Esophagus (tissue), 2 donors: ENCODE measurements around the gene AMIGO3. TPM values are rescaled to one million over a fixed set of nuclear protein-coding genes. Genes with fewer than 3 reads are reported as not detected.
"Not testable (repeated sequence)": the region's sequence is repeated elsewhere in the genome, so short reads cannot be mapped to it uniquely, and the experiment has no call there.

Source experiments
- H3K27ac ChIP-seq, 2 donors: one replicate each; pipeline ENCODE4 v1.5.1; 2013; ENCODE audit warnings: low read depth in 2 of 2, mild to moderate bottlenecking in 2 of 2, inconsistent platforms in 1 of 2, low read length in 1 of 2, moderate library complexity in 1 of 2
- H3K27me3 ChIP-seq, 2 donors: one replicate each; pipeline ENCODE4 v1.6.1; 2013; ENCODE audit warnings: low read length in 2 of 2, control low read depth in 1 of 2, mild to moderate bottlenecking in 1 of 2; ENCODE audit not compliant: insufficient read depth in 2 of 2, control insufficient read depth in 1 of 2
- H3K36me3 ChIP-seq, 2 donors: one replicate each; pipeline ENCODE4 v1.6.1; 2013; ENCODE audit warnings: low read length in 1 of 2; ENCODE audit not compliant: control insufficient read depth in 2 of 2, insufficient read depth in 2 of 2
- H3K4me1 ChIP-seq, 2 donors: one replicate each; pipeline ENCODE4 v1.6.1; 2013; ENCODE audit warnings: low read length in 1 of 2; ENCODE audit not compliant: control insufficient read depth in 2 of 2, insufficient read depth in 2 of 2
- H3K4me3 ChIP-seq, 2 donors: one replicate each; pipeline ENCODE4 v1.5.1; 2013; ENCODE audit warnings: low read length in 2 of 2, mild to moderate bottlenecking in 2 of 2, low read depth in 1 of 2, moderate library complexity in 1 of 2
- H3K9me3 ChIP-seq, 2 donors: one replicate each; pipeline ENCODE4 v1.6.1; 2013; ENCODE audit warnings: mild to moderate bottlenecking in 2 of 2, low read depth in 1 of 2, low read length in 1 of 2, moderate library complexity in 1 of 2; ENCODE audit not compliant: control insufficient read depth in 2 of 2, insufficient read depth in 1 of 2
- WGBS, 2 donors: extraction: QIAGEN DNeasy Blood & Tissue Kit; methylation state at CpG; one replicate each; pipeline ENCODE4 v1.1.7; 2013; 5-methylcytosine and 5-hydroxymethylcytosine counted together
- polyA plus RNA-seq, 2 donors: library from polyadenylated mRNA; stranded (reverse); fragments of 200-250 nt; gene quantifications; one replicate each; pipeline ENCODE4 v1.2.3, GENCODE V29; 2013
- donor health status: healthy with polysubstance abuse.
- donor health status: Bipolar disorder and iron deficiency.

Gene AMIGO3
- polyA plus RNA-seq, 2 donors = 1.00 to 1.4 TPM

- Histone ChIP-seq H3K4me3 (no peak overlapping the region), H3K9me3 (no peaks in the 10 kb centered on the region), H3K36me3 (peaks cover 11 to 52% of the 10 kb centered on the region in 2 donors), H3K4me1 (no peaks in the 10 kb centered on the region), H3K27ac (no peak overlapping the region), H3K27me3 (no peaks in the 10 kb centered on the region)
- 91 to 93% methylated on average over 7 of the region's 7 CpGs for WGBS, 2 donors
Observed at GRCh38 chr3:49703956-49704355, 15.5 kb downstream of the AMIGO3 start.

GRCh38 chr3:49703443-49703927, 16.0 kb downstream of the AMIGO3 start:
- 43 to 53% methylated on average over 14 of the region's 14 CpGs for WGBS, 2 donors
- Histone ChIP-seq H3K36me3 (peaks cover 11 to 52% of the 10 kb centered on the region in 2 donors), H3K9me3 (no peaks in the 10 kb centered on the region)

GRCh38 chr3:49702672-49703071, 16.8 kb downstream of the AMIGO3 start:
- Histone ChIP-seq H3K4me1 (no peaks in the 10 kb centered on the region), H3K4me3 (no peak overlapping the region), H3K9me3 (no peaks in the 10 kb centered on the region), H3K27me3 (no peaks in the 10 kb centered on the region), H3K36me3 (peaks cover 13 to 54% of the 10 kb centered on the region in 2 donors), H3K27ac (no peak overlapping the region)
- 90 to 93% methylated on average over 11 of the region's 11 CpGs for WGBS, 2 donors

More at GRCh38 chr3:49703443-49703927, 16.0 kb downstream of the AMIGO3 start:
- Histone ChIP-seq H3K27ac (no peak overlapping the region), H3K4me1 (no peaks in the 10 kb centered on the region), H3K27me3 (no peaks in the 10 kb centered on the region), H3K4me3 (no peak overlapping the region)

GRCh38 chr3:49701388-49702077, 18.0 kb downstream of the AMIGO3 start:
- Histone ChIP-seq H3K9me3 (no peaks in the 10 kb centered on the region), H3K27me3 (no peaks in the 10 kb centered on the region), H3K27ac (no peak overlapping the region), H3K36me3 (peaks cover 14 to 55% of the 10 kb centered on the region in 2 donors), H3K4me1 (no peaks in the 10 kb centered on the region), H3K4me3 (no peak overlapping the region)
- 85 to 86% methylated on average over 20 to 21 of the region's 21 CpGs for WGBS, 2 donors

GRCh38 chr3:49700453-49701128, 18.9 kb downstream of the AMIGO3 start:
- H3K4me3 ChIP-seq = no peak overlapping the region
- H3K4me1 ChIP-seq = no peaks in the 10 kb centered on the region
- peaks cover 11 to 48% of the 10 kb centered on the region in 2 donors for H3K36me3 ChIP-seq
- no peaks in the 10 kb centered on the region for H3K27me3 ChIP-seq
- no peak overlapping the region for H3K27ac ChIP-seq
- no peaks in the 10 kb centered on the region for H3K9me3 ChIP-seq
- 76 to 81% methylated on average over 13 of the region's 13 CpGs for WGBS, 2 donors

GRCh38 chr3:49700014-49700413, 19.5 kb downstream of the AMIGO3 start:
- no peak overlapping the region for H3K27ac ChIP-seq
- peaks cover 10 to 42% of the 10 kb centered on the region in 2 donors for H3K36me3 ChIP-seq
- no peak overlapping the region for H3K4me3 ChIP-seq
- 78 to 85% methylated on average over 8 of the region's 8 CpGs for WGBS, 2 donors
- no peaks in the 10 kb centered on the region for H3K9me3 ChIP-seq
- H3K4me1 ChIP-seq = no peaks in the 10 kb centered on the region
- no peaks in the 10 kb centered on the region for H3K27me3 ChIP-seq

- WGBS, 2 donors = 86 to 87% methylated on average over 16 of the region's 16 CpGs
- no peak overlapping the region for H3K27ac ChIP-seq
- peaks cover 10 to 37% of the 10 kb centered on the region in 2 donors for H3K36me3 ChIP-seq
- no peak overlapping the region for H3K4me3 ChIP-seq
- no peaks in the 10 kb centered on the region for H3K27me3 ChIP-seq
- no peaks in the 10 kb centered on the region for H3K4me1 ChIP-seq
- H3K9me3 ChIP-seq = no peaks in the 10 kb centered on the region
Observed at GRCh38 chr3:49699281-49699979, 20.1 kb downstream of the AMIGO3 start.

GRCh38 chr3:49695350-49696015, 24.0 kb downstream of the AMIGO3 start:
- WGBS, 2 donors = 83 to 92% methylated on average over 4 of the region's 4 CpGs
- not testable (repeated sequence) for H3K27ac ChIP-seq, H3K27me3 ChIP-seq, H3K4me1 ChIP-seq, H3K4me3 ChIP-seq, H3K9me3 ChIP-seq
- peaks cover 3 to 15% of the 10 kb centered on the region in 2 donors for H3K36me3 ChIP-seq

- not testable (repeated sequence) for H3K27ac ChIP-seq, H3K4me1 ChIP-seq, H3K9me3 ChIP-seq, H3K27me3 ChIP-seq, H3K4me3 ChIP-seq
- 65 to 73% methylated on average over 6 of the region's 6 CpGs for WGBS, 2 donors
- H3K36me3 ChIP-seq = peaks cover 3 to 12% of the 10 kb centered on the region in 2 donors
Observed at GRCh38 chr3:49694409-49695070, 24.9 kb downstream of the AMIGO3 start.
